Stimulated activated CD8-positive, alpha-beta memory T cell treated with anti-CD3 and anti-CD28 coated beads, Interleukin-4, amount 100 ng/mL, for 24 hours (primary cell): Measurements from ENCODE around the gene NPAS2.
A peak's percentile ranks its signal among the peaks of the same experiment; 100 is the strongest.

Experiments used
- DNase-seq: peaks from one replicate; pipeline ENCODE4 v3.0.0-alpha.2; 2020; ENCODE audit warnings: low read depth

NPAS2 gene

DNA sequence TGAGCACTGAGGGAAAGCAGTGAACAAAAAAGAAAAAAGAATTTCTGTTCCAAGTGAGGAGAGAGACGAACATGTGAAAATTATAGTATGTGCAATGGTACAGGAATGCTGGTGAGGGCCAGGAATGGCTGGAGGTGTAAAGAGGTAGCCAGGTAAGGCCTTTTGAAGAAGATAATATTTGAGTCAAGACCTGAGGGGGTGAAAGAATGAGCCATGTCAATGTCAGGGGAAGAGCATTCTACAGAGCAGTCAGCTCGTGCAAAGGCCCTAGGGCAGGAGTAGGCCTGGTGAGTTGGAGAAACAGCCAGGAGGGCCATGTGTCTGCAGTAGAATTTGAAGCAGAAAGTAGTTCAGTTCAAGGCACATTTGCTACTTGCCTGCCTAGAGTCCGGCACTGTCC, 169.7 kb downstream of the NPAS2 start:
- DNase-seq, result no peak

DNA sequence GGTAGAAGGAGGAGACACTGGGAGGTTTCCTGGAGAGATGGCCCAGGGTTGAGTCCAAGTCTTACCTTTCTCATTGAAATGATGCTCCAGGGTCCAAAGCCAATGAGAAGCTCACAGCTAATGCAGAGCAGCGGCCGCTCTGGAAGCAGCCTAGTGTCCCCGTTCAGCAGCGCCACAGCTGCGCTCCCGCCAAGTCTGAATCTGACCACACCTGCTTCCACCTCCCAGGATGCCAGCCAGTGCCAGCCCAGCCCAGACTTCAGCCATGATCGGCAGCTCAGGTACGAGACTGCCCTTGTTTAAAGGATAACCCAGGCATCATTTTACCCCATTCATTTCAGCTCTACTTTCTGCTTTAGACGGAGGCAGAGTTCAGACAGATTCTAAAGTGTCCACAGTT, 170.2 kb downstream of the NPAS2 start:
- DNase-seq, result no peak

DNA sequence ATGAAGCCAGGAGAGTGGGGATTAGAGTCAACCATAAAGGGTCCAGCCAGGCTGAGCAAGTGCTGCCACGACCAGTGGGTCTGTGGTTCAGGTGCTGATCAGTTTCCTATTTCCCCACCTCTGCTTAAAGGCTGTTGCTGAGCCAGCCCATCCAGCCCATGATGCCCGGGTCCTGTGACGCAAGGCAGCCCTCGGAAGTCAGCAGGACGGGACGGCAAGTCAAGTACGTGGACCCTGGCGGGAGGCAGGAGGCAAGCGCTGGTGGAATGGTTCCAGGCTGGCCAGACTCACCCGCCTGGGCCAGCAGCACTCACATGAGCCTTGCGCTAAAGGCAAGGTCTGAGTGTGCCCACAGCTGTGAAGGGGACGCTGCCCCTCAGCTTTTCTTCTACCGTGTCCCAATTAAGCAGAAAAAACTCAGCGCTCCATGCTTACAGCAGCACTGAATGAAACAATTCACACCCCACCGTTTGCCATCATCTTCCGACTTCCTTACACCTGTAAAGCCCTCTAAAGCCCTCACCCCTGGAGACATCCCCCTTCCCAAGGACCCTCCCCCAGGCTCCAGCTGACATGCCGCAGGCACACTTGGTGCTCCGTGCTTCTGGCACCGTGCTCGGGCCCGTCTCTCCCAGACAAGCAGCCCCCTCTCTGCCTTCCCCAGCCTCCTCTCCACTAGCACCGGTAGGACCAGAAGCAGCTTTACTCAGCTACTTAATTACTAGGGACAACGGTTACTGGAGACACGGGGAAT, 170.9 kb downstream of the NPAS2 start:
- DNase-seq, result no peak

DNA sequence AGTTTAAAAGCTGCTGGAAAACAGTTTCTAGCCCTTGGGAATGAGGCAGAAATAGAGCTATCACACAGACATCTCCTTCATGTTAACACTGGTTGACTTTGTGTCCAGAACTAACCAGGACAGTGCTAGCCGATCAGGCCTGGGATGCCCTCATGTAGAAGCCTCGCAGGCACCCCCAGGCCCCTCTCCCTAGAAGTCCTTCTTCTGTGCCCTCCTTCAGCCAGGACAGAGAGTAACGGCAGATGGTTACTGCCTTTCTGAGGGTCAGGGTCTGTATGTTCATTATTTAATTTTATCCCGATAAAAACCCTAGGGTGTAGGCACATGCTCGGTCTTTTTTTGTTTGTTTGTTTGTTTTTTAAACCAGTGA, 171.4 kb downstream of the NPAS2 start:
- no peak for DNase-seq

DNA sequence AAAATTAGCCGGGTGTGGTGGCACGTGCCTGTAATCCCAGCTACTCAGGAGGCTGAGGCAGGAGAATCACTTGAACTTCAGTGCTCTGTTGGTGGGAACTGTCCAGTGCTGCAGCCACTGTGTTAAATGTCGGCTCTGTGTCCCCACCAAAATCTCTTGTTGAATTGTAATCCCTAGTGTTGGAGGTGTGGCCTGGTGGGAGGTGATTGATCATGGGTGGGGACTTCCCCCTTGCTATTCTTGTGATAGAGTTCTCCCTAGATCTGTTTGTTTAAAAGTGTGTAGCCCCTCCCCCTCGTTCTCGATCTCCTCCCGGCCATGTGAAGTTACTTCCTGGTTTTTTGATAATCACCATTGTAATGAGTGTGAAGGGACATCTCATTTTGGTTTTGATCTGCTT, 172.3 kb downstream of the NPAS2 start:
- DNase-seq, result no peak

DNA sequence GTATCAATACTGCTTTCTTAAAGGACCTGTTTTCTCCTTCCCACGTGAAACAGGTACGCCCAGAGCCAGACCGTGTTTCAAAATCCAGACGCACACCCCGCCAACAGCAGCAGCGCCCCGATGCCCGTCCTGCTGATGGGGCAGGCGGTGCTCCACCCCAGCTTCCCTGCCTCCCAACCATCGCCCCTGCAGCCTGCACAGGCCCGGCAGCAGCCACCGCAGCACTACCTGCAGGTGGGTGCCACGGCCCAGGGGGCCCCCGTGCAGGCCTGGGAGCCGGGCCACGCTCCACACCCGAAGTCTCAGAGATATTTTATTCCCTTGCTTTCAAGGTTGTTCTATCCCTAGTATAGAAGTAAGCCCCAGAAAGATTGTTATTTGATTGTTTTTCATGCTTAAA, 173.4 kb downstream of the NPAS2 start:
- DNase-seq, result no peak

DNA sequence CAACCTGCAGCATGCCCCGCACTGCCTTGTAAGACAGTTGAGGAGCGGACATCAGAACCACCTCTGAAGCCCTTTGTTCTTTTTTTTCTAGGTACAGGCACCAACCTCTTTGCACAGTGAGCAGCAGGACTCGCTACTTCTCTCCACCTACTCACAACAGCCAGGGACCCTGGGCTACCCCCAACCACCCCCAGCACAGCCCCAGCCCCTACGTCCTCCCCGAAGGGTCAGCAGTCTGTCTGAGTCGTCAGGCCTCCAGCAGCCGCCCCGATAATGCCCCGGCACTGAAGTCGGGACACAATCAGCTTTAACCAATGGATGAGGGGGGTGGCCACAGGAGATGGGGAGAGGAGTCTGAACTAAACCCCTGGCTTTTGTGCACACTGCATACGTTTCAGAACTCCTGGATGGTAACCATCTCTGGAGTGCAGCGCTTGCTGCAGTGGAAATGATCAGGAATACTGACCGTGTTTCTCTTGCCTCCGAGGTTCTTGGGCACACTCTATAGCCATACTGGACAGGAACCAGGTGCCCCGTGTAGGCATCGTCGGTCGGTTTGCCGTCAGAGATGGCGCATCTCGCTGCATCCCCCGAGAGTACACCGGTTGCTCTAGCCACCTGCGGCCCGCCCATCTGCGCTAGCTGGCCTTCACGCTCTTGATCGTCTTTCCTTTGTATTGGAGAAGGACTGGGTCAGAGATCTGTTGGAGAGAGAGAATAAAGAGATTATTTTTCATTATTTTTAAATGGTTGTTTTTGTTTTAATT, 175.6 kb downstream of the NPAS2 start:
- no peak for DNase-seq

DNA sequence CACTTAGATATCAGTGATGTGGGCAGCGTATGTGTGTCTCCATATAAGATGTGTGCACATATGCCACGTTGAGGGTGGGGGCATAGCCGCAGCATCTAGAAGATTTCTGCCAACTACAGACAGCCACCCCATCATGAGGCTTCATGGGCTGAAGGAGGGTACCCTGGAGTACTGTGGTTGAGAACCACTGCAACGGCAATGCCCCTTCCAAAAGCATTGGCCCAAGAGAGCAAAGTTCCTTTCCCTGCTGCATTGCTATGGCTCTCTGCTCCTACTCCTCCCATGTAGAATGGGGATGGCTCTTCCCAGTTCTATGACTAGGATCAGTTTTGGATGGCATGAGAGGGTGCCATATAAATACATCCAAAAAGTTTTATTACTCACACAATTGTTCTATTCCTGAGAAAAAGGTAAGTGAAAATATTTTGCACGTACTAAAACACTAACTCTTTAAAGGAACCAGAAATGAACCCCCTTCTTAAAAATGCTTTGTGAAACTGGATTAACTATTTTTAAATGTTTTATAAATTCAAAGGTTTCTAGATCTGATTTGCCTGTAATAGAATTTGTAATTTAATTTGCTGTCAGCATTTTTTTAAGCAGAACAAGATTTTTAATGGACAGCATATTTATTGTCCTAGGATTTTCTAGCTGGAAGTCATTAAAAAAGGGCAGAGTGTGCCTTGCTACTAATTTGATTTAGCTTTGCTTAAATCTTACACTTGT, 177.7 kb downstream of the NPAS2 start:
- DNase-seq, result no peak

DNA sequence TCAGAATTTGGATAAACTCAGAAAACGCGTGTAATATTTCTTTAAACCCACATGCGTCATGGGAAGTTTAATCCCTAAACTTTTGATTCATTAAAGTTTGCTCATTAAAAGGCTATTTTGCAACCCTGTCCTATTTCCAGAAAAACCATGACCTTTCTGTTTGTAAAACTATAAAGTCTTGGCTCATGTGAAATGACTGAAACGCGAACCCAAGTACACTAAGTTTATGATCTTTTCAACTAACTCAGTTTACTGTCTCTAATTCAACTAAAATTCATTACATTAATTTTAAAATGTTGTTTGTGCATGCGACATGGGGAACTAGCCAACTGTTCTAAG, 178.3 kb downstream of the NPAS2 start:
- DNase-seq, result no peak

DNA sequence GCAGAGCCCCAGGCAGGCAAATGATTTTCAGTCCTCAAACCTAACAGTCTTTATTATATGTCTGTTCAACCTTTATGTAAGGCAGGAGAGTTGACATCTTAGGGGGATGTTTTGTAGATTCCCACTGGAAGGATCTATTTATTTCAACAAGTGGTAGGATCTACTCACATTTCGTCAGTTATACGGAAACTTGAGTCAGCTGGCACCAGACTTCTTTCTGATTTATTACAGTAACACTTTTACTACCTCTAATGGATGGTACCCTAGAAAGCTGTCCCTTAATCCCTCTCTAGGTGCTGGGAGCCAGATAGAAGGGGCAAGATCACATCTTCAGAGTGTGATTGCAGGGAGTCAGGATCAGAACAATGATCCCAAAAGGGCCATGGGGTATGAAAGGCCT, 180.1 kb downstream of the NPAS2 start:
- no peak for DNase-seq

DNA sequence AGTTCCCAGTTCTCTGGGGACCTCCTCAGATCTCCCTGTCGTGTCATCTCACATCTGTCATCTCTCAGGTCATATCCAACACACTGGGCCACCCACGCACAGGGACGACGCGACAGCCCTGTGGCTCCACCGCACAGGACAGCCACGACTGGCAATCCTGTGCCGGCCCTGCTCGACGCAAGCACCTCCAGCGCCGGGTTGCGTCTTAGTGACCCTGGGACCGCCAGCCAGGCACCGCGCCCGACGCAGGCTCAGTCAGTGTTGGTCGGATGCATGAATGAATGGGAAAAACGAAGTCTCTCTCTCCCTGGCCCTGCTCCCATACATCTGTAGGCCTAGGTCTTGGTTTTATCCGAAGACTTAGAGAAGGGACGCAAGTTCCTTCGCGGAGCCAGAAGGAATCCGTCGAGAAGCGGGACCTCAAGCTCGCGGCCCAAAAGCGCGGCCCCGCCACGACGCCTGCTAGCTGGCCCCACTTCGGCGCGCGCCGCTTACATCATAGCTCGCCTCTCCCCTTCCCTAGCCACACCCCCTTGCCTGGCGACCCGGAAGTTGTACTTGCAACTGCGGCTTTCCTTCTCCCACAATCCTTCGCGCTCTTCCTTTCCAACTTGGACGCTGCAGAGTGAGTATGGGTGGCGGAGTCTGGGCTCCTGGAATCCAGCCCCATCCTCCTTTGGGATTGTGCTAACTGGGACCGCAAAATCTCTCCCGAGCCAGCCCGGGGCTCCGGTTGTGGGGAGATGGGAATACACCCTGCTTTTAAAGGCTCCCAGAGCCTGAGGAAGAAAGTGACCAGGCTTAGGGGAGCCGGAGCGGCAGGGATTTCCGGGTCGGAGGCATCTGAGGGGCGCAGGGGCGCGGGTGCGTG, 182.0 kb downstream of the NPAS2 start, which contains the start of gene RPL31:
Gene RPL31 (plus strand): TSS at position 599 of the 871 bp plus-strand sequence. CDS start 413 bp downstream, outside the sequence.
- DNase-seq, result peak; percentile 94

DNA sequence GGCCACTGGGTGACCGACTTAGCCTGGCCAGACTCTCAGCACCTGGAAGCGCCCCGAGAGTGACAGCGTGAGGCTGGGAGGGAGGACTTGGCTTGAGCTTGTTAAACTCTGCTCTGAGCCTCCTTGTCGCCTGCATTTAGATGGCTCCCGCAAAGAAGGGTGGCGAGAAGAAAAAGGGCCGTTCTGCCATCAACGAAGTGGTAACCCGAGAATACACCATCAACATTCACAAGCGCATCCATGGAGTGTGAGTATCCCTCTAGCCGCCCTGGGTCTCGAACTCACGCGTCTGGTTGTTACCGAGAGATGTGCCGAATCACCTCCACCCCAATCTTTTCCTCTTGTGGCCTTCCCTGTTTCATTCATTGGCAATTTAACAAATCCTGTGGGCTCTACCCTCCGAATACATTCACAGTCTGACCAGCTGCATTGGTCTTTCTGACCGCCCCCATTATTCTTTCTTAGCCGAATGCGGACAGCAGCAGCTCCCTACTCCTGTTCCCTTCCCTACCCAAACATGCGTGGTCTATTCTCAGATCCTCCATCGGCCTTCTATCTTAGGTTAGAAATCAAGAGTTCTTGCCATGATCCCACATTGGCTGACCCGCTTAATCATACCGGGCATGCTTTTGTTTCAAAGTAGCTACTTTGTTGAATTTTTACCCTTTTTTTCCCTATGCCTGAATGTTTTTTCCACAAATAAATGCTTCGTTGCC, 182.8 kb downstream of the NPAS2 start:
- DNase-seq, result no peak

DNA sequence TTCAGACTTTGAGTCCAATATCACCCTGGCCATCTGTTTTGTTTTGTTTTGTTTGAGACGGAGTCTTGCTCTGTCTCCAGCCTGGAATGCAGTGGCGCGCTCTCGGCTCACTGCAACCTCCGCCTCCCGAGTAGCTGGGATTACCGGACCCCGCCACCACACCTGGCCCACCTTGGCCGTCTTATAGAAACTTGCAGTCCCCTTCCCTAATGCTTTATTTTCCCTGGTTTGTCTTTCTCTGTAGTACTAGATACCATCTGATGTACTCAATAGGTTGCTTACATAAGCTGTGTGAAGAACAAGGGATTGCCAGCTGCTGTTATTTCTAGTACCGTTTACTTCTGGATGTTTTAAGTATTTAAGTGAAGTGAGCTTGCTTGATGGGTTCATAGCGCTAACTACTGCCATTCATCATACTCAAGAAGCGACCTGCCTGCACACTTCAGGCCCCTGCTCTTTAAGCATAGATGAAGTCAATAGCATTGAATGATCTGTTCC, 183.4 kb downstream of the NPAS2 start:
- no peak for DNase-seq

DNA sequence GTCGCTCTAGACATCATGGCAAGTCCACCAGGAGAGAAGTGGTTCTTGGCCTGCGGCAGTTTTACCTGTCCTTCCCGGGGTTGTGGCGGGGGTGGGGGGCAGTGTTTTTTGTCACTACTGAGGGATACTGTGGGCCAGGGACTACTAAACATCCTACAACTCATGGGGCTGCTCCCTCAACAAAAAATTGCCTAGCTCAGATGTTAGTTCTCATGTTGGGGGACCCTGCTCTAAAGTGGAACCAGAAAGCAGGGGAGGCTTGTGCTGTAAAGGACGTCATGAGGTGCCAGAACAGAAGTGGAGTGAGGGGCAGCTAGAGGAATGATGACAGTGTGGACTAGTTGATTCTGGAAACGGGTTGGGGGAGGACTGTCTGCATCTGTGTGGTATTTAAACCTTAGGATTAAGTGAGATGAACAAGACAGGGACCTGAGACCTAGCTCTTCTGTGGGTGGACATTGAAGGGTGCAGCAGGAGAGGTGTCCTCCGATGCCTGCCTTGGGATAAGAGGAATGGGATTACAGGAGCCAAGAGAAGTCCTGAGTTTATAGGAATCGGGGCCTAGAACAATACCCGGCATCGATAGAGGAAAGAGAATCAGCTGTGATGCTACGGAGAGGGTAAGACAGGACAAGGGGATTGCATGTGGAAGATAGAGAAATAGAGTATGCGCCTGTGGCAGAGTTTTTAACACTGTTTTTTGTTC, 184.8 kb downstream of the NPAS2 start:
- no peak for DNase-seq

DNA sequence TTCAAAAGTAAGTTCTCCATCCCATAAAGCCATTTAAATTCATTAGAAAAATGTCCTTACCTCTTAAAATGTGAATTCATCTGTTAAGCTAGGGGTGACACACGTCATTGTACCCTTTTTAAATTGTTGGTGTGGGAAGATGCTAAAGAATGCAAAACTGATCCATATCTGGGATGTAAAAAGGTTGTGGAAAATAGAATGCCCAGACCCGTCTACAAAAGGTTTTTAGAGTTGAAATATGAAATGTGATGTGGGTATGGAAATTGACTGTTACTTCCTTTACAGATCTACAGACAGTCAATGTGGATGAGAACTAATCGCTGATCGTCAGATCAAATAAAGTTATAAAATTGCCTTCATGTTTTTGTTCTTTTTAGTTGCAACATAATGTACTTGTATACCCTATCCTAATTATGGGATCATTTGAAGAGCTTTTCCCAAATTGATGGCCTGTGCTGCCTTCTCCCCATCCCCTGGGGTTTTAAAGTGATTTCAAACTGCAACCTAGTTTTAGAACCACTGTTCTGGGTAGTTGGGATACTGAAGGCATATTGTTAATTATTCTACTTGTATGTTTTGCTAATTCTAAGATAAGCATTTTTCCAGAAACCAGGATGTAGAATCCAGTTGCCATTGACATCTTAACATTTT, 186.3 kb downstream of the NPAS2 start:
- no peak for DNase-seq

DNA sequence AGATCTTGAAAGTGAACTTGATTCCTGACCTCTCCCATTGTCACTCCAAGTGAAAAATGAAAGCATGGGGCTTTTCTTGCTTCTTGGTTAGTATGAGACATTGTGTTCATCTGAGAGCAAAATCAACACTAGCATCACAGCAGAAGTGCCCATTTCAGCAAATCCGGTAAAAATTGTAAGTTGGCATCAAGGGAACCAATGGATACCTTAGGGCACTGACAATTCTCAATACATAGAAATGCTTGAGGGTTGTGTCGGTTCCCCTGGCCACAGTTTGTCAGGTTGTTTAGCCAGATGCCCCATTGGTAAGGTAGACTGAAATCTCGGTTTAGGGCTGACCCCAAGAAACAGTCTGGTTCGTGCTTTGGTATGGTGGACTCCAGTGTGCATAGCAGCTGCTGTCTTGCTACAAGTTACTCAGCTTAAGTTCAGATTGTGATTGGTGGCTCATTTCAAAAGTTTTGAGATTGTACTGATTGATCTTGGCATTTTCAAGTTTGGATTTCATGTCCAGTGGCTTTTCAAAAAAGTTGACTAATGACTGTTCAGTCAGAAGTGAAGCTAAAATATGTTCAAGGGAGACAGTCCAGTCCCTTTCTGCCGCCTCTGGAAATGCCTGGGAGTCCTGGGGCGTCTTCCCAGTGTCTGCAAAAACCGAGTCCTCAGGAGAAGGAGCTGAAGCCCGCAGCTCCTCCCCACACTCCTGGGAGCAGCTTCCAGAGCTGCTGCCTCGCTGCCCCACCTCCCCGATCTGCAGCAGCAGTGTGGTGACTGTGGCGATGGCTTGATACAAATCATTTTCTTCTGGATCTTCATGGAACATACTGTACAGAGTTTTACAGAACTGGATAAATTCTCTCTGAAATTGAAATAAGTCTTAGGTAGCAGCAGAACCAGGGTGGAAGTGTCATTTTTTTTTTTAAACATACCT, 187.7 kb downstream of the NPAS2 start:
- no peak for DNase-seq

DNA sequence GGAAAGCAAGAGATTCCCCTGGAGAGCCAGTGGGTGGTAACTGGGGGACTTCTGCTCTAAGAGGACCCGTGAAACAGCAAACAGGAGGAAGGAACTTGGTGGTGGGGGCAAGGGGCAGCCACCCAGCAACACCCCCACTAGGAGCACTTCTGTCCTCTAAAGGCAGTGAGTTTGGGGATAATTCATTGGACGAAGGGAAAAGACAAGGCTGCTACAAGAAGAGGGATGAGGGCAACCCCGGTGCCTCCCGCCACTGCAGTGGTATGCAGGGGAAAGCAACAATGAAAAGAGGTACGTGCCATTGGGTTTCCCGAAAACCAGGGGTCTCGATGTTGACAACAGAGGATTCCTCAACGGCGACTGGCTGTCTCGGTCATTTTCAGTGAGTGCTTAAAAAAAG, 191.2 kb downstream of the NPAS2 start:
- DNase-seq, result no peak

DNA sequence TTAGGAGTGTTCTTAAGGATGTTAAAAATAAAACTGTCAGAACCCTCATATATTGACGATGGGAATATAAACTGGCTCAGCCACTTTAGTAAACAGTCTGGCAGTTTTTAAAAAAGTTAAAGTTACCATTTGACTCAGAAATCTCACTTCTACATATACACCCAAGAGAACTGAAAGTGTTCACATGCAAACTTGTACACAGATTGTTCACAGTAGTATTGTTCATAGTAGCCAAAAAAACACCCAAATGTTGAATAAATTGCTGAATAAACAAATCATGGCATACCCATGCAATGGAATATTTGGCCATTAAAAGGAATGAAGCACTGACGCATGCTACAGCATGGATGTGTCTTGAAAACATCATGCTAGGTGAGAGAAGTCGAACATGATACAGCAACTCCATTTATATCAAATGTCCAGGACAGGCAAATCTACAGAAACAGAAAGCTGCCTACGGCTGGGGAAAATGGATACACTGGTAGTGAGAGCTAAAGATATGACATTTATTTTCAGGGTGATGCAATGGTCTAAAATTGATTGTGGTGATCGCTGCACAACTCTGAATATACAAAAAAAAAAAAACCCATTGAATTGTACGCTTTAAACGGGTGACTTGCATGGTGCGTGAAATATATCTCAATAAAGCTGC, 192.2 kb downstream of the NPAS2 start:
- DNase-seq, result no peak
